ENCODE results near the gene FEM1C.

Gene FEM1C

DNA sequence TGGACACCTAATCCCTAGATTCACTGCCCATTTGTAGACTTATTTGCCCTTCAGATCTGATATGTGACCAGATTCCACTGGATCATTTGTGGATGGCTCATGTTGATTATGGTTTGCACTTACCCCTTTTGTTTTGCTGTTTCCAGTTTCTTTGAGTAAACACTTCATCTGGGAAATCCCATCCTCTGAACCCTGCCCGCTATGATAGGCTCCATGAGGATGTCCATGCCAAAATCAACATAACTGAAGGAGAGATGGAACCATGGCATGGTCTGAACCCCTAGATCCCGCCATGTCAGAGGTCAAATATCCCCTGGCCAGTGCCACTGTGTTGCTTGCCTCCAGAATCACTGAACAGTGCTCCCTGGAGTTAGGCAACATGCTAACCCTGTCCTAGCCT is 11.7 kb upstream of the FEM1C start:
- DNase-seq, result no peak

DNA sequence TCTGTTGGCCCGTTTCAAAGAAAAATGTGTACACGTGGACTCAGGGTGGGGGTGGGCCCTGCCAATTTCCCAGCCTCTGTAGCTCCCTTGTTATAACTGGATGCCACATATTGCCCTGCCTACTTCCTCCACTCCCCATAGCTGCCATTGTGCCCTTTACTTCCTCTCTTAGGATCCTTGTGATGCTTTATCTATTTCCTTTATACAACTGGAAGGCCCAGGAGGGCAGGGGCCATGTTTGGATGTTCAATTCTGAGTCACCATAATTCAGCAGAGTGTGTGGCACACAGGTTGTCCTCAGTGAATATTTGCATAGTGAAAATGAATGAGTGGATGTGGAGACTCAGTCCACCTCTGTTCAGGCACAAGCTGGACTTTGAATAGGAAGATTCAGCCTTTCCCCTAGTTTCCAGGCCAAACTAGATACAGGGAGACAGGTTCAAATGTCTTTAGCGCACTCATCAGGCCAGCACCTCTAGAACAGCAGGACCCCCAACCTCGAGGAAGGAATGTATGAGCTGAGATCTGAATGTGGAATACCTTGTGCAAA is 10.6 kb upstream of the FEM1C start:
- DNase-seq, result no peak

DNA sequence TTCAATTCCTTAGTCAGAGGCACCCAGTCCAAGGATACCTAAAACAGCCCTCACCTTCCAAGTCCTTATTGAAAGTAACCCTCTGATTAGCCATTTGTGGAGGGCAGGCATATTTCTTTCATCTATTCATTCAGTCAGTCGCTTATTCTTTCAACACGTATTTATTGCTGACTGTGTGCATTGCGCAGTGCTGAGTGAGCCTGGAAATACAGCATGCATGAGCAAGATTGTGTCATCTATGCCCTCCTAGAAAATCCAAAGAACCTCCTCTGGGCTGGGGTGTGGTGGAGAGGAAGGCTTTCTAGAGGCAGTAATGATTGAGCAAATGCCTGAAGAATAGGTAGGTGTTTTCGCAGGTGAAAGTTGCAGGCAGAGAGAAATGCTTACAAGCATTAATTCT is 8.5 kb upstream of the FEM1C start:
- DNase-seq, result no peak

DNA sequence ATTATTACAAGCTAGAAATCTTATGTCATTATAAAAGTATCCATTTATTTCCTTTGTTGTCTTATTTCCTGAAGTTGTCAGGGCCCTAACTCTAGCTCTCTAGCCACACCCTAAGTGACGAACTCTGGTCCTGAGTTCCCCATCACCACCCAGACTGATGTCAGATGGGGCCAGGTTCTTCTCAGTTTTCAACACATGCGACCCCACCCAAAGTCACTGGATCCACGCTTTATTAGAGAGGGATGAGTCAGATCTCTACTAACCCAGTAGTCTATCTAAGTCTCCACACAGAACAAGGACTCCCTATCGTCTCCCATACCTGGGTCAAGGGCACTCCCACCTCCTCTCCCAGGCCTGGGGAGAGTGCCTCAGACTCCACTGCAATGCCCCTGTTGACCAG is 6.8 kb upstream of the FEM1C start:
- peak; percentile 14 to 60 for DNase-seq

DNA sequence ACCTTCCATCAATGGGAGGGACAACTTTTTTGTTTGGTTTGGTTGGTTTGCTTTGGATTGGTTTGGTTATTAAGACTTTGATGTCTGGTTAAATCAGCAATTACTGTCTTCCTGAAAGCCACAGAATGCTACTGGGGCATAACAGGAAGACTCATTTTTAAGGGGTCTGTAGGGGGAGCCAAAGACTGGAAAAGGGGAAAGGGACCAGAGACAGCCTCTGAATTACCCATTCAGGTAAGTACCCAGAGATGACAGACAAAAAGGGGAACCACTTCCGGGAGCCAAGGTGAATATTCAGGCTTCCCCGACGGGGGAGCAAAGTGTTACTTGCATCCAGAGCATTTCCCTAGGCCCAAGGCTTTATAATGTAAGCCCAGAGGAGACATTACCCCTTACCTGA is 4.6 kb upstream of the FEM1C start:
- DNase-seq, result peak in 1 of 2 donors; percentile 15

DNA sequence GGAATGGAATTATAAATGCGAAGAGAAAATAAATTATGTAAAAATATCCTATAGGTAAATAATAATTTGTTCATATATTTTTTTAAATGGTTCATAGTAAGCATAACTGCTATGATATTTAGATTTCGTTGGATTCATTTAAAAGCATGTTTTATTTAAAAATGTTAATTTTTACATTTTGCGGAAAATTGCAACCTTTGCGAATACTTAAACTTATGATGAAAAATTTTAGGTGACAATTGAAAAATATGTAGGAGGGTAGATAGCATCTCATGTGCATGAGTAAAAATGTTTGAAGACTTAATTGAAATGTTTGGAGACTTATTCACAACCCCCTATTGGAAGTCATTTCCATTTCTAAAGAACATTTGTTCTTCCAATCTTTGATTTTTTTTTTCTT is 4.1 kb upstream of the FEM1C start:
- no peak for DNase-seq

DNA sequence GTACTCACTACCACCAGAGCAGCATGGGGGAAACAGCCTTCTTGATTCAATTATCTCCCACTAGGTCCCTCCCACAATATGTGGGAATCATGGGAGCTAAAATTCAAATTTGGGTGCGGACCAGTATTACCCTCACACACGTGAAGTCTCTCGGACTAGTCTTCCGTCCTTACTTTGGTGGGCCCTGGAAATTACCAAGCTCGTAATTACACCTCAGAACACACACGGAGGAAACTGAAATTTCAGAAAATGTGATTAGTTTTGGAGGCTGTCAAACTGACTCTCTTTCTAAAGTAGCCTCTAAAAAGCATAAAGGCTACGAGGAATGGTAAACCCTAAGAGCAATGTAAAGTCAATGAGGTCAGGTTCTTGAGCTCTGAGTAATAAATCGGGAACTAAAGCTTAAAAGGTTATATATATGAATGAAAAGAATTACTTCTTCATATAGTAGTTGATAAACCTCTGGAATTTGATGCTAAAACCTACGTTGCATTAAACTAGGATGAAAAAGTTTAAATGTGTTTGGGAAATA is 842 bp upstream of the FEM1C start:
- no peak for DNase-seq

DNA sequence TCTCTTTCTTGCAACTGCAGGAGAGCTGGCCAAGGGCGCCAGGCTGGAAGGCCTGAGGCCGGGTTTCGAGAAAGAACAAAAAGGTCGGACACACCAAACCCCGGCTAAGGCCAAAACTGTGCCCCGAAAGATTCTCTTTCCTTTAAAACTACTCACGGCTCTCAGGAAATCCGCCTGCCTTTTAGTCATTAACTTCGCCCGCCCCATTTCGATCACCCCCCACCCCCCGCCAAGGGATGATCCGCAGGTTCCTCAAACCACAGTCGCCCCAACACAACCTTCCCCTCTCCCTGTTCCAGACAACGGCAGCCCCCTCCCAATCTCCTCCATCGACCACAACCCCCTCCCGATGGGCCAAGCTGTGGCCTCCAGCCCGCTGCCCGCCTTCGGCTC is 536 bp downstream of the FEM1C start:
- peak; percentile 54 to 59 for DNase-seq

DNA sequence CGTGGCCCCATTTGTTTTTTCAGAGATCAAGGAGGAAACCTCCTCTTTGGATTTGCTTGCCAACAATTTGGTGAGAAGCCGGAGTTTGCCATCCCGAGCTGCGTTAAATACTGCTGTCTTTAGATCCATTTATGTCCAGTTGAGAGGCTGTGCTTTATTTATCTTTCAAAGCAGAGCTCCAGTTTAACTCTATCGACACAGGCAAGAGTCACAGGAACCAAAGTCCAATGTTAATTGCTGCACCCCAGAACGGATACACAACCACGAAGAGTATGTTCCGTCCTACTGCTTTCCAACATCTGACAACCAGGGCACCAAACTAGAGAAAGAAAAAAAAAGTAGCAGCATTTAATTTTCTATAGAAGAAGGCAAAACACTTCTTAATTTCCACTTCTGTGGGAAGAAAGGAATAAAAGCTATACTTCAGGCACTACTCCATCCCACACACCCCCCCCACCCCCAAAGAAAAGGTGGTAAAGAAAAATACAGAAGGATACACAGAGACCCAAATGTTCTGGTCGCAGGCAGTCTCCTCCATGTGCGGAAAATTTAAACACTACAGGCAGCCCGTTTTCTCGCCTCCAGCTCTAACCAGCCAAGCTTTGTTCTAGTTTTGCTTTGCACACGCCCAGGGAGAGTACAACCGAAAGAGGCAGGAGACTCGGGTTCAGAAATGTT is 1.1 kb downstream of the FEM1C start:
- DNase-seq, result no peak

DNA sequence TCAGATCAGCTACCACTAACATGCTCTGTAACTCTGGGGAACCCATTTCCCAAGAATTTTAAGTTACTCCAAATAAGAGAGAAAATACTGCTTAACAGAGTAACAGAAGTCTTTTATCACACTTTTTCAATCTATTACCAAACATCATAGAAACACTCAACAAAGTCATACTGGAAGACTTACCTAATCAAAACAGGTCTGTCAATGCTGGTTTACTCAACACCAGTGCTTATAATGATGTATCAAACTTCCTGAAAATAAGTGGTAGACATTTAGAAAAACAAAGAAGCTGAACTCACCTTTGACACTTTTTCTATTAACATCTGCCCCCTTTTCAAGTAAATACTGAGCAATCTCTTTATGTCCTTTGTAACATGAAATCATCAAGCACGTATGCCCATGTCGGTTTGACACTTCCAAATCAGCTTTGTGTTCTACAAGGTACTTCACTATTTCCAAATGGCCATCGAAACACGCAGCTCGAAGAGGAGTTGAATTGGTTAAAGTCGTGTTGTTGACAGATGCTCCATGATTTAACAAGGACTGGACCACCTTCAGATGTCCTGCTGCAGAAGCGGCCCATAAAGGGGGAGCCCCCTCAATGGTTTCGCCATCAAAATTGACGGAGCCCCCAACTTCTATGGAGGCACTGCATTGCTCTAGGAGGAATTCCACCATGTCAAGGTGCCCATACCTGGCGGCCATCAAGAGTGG is 1.8 kb downstream of the FEM1C start:
- no peak for DNase-seq

DNA sequence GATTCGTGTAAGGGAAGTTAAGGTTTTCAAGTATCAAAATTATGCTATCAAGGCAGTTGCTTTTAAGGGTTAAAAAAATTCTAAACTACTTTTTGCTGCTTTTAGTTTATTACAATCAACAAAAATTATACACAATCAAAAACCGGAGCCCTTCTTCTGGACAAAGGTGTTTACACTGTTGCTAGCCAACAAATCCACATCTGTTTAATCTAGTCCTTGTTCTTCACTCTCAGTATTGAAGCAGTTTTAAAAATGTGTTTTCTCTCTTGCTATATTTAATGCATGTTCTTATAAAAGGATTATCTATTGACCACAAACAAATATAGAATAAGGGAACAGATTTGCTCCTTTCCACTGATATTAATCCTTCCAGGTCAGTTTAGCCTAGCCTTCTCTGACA is 2.5 kb downstream of the FEM1C start:
- no peak for DNase-seq

DNA sequence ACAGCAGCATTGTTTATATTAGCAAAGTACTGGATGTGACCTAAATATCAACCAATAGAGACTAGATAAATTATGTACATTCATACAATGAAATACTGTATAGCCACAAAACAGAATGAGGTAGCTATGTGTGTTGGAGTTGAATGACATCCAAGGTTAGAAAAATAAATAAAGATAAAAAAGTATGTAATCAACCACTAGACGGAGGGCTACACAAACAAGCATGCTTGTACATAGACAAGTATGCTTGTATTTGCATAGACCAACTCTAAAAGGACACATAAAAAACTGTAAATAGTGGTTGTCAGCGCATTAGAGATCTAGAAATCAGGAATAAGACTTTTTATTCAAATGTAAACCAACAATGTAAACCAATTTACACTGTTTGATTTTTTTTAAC is 3.0 kb downstream of the FEM1C start:
- no peak for DNase-seq

DNA sequence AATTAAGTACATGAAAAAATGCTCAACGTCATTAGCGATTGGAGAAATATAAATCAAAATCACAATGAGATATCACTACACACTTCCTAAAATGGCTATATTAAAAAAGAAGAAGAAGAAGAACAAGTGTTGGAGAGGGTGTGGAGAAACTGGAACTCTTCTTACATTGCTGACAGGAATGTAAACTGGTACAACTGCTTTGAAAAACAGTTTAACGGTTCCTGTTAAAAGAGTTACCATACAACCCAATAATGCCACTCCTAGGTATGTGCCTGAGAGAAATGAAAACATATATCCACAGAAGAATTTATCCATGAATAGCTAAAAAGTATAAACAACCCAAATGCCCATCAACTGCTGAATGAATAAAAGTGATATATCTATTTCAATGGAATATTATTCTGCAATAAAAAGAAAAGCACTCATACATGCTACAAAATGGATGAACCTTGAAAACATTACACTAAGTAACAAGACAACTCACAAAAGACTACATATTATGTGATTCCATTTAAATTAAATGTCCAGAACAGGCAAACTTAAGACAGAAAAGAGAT is 9.0 kb downstream of the FEM1C start:
- DNase-seq, result no peak

DNA sequence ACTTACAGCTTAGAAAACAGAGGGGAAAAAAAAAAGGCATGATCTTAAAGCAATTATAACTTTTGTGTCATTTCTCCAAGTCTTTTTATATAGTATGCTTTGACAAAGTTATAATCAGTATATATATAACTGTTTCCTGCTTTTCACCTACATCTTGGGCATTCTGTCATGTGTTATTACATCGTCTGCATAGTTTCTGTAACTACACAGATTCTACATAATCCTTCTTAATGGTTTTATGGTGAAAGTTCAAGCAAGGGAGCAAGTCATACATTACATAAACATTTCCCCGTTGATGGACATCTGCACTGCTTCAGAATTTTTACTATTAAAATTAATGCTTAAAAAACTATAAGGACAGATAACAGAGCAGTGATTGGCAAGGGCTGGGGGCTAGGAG is 12.1 kb downstream of the FEM1C start:
- DNase-seq, result no peak

DNA sequence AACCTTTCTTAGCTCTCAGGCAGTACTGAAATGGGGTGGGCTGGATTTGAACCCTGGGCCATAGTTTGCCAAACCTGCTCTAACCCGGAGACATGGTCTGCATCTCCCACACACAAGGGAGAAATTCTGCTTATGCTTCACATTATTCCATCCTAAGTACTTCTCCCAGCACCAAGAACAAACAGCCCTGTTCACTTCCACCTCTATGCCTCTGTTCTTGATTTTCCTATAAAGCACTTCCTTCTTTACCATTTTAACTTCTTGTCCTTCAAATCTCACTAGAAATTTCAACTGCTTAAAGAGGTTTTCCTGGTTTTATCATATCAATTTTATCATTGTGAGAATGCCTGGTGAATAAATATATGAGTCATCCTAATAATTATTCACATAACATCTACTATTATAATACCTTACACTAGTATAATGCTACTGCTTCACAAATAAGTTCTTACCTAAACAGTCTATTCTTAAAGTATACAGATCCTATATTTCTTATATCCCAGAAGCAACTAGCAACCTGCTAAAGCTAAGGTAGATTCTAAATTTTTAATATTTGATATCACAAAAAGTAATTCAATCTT is 12.7 kb downstream of the FEM1C start:
- no peak for DNase-seq

DNA sequence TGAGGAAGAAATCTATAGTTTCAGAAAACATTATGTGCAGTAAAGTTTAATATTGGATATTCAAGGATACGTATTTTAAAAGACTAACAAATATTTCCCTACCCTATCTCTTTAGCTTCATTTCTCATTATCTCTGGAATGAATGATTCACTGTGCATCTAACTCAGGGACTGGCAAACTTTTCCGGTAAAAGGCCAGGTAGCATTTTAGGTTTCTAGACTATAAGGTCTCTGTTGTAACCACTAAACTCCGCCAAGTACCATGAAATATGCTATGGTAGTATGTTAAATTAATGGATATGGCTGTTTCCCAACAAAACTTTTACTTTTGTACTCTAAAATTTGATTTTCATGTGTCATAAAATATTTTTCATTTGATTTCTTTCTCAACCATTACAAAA is 13.2 kb downstream of the FEM1C start:
- DNase-seq, result no peak

DNA sequence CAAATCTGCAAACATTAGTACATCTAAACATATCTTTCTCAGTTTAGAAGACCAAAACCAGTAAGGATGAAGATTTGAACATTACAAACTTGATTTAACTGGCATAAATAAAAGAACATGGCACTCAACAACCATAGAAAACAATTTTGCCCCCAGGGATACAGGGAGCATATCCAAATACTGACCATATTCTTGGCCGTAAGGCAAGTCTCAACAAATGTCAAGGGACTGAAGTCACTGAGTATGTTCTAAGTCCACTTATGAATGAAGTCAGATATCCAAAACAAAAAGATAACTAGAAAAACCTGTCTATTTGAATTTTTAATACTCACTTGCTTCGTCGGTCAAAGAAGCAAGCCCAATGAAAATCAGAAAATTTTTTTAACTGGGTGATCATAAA is 14.1 kb downstream of the FEM1C start:
- no peak for DNase-seq

DNA sequence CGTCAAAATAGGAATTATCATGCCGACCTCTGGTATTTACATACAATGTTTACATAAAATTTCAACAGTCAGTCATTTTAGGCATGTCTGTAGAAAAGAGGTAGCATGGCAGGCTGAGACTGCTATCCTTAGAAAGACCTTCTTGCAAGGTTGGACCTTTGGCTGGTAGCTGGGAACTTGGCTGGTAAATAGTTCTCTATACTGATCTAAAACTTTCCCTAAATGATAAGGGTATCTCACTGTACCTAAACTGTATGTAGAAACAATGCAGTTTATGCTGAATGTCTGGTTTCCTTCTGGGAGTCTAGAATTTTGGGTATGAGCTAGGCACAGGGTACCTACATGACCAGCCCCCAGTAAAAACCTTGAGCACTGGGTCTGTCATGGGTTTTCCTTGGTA is 18.0 kb downstream of the FEM1C start:
- no peak for DNase-seq

DNA sequence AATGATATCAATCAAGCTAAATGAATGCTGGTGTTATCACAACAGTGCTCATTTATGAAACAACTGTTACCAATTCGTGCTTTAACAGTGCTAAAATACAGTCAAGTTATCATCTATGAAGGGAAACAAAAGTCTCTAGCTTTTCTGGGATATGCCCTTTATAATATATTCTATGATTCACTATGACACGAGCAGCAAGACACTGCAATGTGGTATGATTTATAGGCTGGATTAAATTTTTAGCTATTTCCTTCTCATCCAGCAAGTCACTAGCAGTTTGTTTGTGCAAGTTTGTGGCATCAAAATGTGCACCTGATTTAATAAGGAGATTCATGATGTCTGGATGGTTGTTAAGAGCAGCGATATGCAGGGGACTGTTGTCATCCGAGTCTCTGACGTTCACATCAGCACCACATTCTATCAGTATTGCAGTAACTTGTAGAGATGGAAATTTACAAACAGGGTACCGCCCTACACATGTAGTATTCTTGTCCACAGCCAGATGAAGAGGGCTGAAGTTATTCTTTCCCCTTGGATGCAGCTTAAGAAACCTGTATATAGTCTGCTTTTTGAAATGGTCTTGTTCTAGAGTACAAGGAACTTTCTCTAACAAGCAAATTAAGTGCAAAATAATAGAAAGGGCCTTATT is 20.3 kb downstream of the FEM1C start:
- no peak for DNase-seq

DNA sequence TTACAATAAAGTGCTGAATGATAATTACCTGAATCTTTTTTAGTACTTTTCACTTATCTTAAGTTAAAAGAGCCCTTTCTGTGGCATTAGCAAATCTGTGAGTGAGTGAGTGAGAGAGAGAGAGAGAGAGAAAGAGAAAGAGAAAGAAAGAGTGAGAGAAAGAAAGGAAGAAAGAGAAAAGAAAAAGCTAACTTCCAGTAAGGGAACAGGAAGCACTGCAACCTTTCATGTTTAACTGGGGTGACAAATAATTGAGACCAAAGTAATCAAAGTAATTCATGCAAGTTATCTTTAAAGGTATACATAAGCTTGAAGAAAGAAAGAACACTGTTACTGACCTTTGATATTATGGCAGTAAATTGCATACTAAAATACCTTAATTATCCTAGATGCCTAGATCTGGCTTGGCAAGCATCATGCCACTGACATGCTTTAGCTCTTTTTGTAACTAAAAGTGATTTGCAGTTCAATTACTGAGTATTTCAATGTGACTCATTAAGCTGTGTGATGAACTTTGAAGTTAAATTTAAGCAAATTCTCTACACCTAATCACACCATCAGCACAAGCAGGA is 21.7 kb downstream of the FEM1C start:
- no peak for DNase-seq

DNA sequence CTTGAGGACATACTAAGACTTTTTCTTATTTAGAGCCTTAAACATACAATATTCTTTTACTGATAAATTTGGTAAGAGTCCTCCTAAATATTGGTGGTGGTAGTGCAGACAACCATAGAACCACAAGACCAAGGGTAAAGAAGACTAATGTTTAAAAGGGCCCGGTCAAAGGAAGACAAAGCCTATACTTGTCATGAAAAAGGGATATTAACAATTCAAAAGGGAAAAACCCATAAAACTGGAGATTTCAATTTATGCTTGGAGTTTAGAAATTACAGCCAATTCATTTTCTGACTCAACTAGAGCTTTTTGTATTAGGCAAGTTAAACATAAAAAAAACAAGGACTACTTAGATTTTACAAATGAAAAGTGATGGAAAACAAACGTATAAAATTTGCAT is 24.4 kb downstream of the FEM1C start:
- no peak for DNase-seq

DNA sequence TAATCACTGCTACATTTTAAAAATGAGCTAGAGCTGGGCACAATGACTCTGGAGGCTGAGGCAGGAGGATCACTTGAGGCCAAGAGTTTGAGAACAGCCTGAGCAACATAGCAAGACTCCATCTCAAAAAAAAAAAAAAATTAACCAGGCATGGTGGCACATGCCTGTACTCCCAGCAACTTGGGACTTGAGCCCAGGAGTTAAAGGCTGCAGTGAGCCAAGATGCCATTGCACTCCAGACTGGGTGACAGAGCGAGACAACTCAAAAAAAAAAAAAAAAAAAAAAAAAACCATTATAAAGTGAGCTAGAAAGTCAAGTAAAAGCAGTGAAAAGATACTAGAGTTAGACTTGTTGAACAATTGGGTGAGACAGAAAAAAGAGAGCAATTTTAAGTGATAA is 28.2 kb downstream of the FEM1C start:
- no peak for DNase-seq

DNA sequence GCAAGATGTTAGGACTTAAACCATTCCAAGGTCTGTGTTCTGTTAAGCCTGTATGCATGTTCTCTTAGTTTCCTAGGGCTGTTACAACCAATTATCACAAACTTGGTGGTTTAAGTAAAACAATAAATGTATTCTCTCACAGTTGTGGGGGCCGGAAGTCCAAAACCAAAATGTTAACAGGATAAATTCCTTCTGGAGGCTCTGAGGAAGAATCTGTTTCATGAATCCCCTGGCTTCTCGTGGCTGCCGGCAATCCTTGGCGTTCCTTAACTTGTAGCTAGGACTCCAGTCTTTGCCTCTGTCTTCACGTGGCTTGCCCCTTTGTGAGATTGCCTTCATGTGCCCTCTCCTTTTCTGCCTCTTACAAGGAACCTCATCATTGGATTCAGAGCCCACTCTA is 30.4 kb downstream of the FEM1C start:
- no peak for DNase-seq

All from CD4-positive, alpha-beta T cell treated with Interleukin-4 for 1 hour (primary cell).